Activated T-helper 1 cell treated with anti-CD3 and anti-CD28 coated beads, Interleukin-2, amount 50 U/mL, for 16 hours (primary cell): ENCODE data around the gene RARS2.

Experiments used
- DNase-seq, 2 donors: peaks; one replicate each; pipeline ENCODE4 v3.0.0-alpha.2; 2020; ENCODE audit warnings: low read depth in 1 of 2, low spot score in 1 of 2

Gene RARS2

DNA sequence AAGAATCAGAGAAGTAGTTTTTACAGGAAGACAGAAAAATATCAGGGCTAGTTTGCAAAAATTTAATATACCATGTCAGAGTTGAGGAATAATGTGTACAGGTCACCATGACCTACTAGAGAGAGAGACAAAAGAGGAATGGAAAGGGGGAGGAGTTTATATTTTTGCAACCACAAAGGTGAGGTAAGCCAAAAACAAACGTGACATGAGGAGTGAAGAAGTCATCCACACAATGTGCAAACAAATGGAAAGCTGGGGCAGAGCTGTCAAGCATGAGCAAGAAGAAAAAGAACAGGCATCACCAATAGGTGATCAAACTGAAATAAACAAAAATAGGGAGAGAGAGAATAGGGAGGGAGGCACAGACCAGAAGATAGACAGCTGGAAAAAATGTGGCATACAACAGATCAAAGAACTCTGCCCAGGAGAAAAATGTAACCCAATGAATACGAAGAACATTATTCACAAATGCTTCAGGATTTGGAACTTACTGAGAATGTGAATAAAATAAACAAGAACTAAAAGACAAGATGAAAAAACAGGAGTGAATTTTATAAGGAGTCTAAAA, 15.5 kb downstream of the RARS2 start:
- DNase-seq: no peak

DNA sequence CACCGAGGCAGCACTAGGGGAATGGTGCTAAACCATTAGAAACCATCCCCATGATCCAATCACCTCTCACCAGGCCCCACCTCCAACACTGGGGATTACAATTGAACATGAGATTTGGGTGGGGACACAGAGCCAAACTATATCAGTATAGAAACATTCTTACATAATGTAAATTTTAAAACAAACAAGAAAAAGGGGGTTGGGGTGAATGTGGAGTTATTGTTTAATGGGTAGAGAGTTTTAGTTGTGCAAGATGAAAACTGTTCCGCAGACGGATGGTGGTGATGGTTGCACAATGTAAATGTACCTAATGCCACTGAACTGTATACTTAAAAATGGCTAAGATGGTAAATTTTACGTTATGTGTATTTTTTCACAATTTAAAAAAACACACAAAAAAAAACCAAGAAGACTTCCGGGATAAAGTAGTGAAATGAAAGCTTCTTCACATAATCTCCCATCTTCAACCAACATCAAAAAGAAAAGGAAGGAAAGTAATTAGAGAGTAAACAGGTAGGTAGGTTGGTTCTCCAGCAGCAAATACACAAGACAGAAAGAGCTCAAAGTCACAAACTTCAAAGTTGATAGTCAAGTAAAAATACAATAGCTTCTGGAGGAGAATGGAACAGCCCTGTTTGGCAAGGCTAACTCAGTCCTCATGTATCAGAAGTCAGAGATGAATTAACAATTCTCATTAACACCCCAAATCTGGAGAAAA, 16.3 kb downstream of the RARS2 start:
- no peak for DNase-seq

DNA sequence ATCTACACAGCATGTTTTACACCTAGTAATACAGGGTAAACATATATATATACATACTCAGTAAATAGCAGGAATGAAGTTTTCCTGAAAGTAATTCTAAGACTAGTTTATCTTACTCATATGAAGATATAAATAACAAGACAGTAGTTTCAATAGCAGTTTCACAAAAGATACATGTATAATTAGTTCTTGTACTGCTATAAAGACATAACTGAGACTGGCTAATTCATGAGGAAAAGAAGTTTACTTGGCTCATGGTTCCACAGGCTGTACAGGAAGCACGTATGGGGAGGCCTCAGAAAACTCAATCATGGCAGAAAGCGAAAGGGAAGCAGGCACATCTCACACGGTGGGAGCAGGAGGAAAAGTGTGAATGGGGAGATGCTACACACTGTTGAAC, 16.9 kb downstream of the RARS2 start:
- no peak for DNase-seq

DNA sequence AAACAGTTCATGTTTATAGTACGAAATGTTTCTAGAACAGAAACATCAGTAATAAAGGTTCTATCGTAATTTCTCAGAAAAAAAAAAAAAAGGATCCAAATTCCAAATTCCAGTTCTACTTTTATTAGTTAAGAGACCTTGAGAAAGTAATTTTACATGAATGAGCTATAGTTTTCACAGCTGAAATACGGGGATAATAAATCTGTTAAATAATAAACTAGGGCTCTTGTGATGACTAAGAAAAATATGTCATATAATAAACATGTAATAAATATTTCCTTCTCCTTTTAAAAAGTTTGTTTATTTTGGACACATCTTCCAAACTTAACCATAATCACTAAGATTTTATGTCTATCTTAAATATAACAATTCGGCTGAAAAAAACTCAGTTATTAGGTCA, 17.8 kb downstream of the RARS2 start:
- DNase-seq: no peak

DNA sequence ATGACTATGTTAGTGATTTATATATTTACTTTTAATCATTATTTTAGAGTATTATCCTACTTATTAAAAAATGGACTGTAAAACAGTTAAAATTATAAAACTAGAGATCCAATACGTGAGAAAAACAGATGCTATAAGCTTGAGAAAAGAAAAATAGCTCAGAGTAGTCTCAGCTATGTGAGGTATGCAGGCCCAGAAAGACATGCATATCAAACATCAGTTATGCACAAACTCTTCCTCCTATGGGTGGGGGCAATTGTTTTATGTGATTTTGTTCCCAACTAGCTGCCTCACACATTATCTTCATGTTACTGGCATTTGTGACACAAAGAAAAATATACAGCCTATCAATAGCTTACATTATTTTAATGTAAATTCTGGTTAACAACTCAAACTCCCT, 28.8 kb downstream of the RARS2 start:
- DNase-seq: no peak

DNA sequence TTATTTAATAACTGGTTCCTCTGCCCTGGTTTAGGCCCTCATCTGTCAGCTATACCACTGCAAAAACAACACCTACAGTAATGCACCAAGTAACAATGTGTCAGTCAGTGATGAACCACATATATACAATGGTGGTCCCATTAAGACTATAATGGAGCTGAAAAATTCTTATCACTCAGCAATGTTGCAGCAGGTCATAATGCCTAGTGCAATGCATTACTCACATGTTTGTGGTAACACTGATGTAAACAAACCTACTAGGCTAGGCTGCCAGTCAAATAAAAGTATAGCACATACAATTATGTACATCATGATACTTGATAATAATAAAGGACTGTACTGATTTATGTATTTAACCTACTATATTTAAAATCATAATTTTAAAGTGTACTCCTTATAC, 31.3 kb downstream of the RARS2 start:
- no peak for DNase-seq

DNA sequence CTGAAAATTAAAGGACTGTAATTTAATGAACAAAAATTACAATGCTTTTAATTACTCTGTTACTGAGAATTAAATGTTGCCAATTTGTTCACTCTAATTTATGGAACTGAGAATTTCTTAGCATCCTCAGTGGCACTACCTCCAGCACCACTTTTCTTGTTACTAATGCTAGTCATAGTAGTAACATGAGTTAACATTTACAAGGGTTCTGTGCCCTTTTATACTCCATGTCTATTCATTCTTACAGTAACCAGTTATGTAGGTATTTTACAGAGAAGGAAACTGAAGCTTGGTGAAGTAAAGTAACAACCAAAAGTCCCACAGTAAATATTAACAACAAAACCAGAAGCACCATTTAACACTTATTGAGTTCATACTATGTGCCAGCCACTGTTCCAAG, 34.3 kb downstream of the RARS2 start:
- no peak for DNase-seq

DNA sequence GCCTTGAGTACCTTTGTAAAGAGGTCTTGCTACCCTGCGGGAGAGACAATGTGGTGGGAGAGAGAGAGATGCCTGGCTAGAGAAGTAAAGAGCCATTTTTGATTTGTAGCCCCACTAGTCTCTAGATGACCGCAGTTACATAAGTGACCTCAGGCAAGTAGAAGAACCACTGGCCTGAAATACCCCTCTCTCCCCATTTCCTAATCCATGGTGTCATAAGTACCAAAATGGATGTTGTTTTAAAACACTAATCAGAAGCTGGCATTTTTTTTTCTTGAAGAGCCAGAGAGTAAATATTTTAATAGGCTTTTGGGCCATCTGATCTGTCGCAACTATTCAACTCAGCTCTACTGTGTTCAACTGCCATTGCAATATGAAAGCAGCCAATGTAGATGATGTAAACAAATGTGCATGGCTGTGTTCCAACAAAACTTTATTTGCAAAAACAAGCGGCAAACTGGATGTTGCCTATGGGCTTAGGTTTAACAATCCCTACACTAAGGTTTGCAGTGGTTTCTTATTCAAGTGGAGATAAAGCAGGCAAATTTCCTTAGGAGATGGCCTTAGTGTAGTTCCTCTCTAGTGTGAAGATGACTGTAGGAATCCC, 36.5 kb downstream of the RARS2 start:
- no peak for DNase-seq

DNA sequence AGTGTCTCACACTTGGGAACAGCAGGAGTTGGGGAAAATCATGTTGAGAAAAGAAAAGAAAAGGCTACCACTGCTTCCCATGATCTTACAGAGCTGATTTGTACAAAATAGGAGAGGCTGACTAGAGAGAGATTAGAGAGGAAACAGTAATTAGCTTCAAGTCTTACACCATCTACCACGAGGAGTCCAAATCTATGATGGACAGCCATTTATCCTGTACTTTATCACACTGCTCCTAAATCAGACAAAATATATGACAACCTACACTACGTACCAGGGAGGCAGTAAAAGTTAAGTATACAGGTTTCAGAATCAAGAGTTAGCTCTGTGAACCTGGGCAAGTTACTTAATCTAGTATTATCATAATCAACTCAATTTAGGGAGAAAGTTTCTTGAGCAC, 38.0 kb downstream of the RARS2 start:
- no peak for DNase-seq

DNA sequence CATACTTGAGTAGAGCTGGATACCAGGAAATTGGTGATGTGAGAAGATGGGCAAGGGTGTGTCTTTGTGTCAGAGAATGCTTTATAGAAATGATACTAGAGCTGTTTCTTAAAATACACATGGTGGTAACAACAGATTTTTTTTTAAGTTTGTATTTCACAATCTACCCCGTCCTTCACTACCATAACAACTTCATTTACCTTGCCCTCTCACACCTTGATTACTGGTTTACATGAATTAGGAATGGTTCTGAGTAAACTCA, 45.4 kb downstream of the RARS2 start:
- DNase-seq: no peak

DNA sequence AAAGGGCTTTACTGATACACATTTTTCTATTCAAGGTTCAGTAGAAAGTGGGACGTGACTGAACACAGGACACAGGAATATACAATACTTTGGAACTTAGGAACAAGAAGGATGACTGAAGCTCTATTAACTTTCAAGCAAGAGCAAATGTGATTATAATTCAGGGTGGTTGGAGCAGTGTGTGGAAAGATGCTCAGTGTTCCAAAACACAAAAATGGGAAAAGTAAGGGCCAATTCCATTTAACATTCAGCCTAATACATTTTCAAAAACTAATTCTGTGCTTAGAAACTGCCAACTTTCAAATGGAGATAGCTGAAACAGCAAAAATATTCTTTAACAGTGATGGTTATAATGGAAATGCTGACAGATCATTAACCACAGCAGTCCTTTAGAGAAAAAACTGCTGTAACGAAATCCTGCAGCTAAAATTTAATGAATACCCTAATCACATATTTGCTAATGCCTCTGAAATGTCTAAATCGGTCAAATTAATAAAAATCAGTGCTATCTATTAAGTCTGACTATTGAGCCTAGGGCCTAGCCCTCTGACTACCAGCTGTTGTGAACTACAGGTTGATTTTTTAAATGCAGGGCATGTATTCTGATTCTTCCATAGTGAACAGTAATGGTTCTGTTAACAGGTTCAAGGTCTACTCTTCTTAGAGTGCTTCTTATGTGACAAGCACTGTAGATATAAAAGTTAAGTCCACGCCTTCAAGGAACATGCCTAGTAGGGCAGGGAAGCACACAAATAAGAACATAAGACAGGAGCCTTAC, 45.9 kb downstream of the RARS2 start:
- DNase-seq: no peak

DNA sequence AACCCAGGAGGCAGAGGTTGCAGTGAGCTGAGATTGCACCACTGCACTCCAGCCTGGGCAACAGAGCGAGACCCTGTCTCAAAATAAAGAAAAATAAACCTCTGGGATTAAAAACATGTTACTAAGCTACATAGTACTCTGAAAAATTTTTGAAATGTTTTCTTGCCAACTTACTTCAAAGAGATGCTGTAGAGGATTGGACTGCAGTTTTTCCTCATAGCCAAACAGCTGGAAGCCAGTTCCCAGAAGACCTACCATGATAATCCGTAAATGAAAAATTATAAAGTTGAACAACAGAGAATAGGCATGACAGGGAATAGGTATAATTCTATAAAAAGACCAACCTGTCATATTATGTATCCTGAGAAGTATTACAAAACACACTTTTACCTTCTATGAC, 48.0 kb downstream of the RARS2 start:
- no peak for DNase-seq

DNA sequence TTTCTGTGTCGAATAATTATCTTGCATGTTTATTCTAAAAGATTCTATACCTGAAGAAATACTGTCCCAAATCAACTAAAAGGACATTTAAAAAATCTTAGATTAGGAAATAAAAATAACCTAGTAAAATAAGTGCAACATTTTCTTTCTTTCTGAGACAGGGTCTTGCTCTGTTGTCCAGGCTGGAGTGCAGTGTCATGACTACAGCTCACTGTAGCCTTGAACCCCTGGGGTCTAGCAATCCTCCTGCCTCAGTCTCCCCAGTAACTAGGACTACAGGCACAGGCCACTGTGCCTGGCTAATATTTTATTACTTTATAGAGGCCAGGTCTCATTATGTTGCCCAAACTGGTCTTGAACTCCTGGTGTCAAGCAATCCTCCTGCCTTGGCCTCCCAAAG, 48.7 kb downstream of the RARS2 start:
- DNase-seq: no peak

DNA sequence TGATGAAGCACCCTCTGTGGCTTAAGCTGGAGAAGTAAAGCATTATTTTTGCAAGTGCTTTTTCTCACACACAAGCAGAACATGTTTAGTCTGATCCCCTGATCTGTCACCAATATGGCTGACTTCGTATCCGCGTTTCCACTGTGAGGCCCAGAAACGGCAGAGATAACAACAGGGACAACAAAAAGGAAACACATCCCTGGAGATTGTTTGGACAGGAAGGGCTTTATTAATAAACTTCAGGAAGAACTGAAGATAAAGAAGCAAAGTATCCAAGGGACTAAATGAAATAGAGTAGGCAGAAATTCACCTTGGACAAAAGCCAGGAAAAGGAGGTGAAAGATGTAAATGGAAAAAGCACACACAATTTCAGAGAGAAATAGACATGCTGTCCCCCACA, 49.2 kb downstream of the RARS2 start:
- DNase-seq: no peak

DNA sequence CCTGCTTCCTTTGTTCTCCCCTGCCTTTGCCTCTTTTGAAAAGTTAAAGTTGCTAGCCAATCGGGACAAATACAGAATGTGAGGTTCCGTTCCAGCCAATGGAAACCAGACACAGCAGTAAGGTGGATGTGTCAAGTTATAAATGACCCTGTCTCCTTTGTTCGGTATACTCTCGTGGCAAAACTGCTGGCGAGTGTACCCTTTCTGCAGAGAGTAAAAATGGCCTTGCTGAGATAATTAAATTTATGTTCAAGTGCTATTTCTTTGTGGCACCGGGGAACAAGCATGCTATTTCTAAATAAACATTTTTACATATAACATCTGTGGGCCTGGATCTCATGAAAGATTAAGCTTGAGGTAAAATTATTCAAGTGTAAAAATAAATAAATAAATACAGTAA, 50.2 kb downstream of the RARS2 start:
- no peak for DNase-seq

DNA sequence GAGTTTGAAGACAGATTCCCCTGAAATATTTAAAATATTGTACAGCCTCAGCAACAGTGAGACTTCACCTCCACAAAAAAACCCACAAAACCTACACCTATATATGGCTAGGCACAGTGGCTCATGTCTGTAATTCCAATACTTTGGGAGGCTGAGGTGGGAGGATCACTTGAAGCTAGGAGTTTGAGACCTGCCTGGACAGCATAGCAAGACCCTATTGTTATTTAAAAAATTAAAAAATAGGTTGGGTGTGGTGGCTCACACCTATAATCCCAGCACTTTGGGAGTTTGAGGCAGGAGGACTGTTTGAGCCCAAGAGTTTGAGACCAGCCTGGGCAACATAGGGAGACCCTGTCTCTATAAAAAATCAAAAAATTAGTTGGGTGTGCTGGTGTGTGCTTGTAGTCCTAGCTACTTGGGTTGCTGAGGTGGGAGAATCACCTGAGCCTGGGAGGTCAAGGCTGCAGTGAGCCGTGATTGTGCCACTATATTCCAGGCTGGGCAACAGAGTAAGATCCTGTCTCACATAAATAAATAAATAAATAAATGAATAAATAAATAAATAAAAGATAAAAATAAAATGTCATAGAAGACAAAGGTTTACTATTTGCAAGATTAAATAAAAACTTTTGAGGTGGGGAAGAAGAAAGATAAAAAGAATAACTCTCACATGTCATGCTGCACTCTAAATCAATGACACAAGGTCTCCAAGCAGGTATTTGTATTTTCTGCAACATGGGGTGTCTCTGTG, 51.1 kb downstream of the RARS2 start:
- DNase-seq: no peak

DNA sequence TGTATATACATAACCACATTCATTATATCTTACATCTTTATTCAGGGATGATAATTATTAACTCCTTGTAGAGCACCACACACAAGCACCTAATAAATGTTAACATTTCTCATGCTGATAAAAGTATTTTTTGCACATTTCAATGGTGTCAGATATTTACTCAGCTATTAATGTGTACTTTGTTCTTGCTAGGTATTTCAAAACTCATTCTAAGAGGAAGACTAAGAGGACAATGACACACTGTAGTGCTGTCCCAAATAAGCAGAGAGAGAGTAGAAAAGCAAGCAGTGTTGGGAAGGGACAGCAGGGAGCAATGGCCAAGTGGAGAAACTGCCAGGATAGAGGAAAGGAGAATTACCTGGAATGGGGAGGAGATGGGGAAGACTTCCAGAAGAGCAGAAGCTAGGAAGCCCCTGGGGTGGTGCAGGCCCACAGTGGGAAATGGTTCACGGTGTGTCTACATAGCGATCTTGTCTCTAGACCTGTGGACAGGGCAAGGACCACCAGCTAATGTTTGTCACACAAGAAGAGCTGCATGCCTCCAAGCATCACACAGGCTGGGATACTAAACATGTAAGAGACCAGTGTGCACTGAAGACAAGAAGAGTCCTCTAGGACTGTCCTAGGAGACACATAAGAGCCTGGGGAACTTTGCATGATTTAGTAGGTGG, 55.3 kb downstream of the RARS2 start:
- no peak for DNase-seq

DNA sequence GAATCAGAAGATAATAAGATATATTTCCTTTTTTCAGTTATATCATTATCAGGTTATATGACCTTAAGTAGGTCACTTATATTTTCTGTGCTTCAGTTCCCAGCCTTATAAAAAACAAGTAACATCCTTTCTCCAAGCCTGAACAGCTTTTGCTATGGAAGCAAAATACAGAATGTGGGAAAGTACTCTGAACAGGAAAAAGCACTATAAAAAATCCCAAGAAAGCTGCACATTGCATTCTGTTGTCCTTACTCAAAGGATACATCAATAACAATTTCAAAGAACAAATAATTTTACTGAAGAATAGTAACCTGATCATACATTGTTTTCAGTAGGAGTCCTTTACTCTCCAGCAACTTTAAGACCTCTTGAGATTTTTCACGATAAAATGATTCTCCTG, 60.6 kb downstream of the RARS2 start:
- DNase-seq: no peak

DNA sequence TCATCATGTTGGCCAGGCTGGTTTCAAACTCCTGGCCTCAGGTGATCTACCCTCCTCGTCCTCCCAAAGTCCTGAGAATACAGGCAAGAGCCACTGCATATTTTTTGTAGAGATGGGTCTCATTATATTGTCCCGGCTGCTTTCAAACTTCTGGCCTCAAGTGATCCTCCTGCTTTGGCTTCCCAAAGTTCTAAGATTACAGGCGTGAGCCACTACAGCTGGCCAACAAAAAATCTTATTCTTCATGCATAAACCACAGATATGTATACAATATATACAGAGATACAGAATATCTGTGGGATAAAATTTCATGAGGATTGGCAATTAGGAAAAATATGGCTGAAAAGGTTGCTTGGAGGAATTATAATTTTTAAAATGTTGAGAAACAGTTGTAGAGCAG, 67.1 kb downstream of the RARS2 start:
- no peak for DNase-seq

DNA sequence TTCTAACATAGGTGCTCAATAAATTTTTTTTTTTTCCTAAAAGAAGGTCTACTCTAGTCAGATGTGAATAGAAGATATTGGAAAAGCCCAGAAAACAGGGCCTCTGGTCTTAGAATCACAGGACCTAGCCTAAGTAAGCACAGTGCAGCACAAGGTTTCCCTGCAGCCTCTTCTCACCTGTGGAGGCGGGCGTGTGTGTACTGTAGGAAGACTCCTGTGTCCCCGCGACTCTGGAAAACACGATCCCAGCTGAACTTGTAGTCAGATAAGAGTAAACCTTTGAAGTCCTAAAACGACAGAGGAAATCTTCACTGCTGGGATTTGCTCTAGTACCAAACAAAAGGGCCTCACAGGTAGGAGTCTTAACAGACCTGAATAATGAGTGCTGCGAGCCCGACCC, 71.3 kb downstream of the RARS2 start:
- no peak for DNase-seq

DNA sequence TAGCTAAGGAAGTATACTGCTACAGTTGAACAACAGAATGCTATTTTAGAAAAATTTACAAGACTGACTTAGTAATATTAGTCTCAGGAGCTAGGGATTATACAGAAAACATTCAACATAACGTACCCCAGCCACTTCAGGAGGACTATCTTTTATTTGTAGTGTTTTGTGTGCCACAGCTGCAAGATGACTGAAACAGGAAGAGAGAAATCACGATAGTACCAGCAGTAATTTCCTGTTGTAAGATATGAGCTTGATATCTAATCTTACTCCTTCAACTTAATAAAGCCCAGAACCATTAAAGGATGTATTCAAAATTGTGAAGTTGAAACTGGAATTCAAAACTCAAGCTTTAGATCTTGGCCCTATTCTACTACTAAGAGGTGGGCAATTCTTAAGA, 75.0 kb downstream of the RARS2 start:
- DNase-seq: no peak
